Stimulated activated CD4-positive, alpha-beta T cell treated with anti-CD3 and anti-CD28 coated beads, Interleukin-1b, Interleukin-23, amount 100 ng/mL, for 24 hours (primary cell): ENCODE data around the gene SP3.

ENCODE experiments used
- DNase-seq, 4 experiments: peaks; one replicate each; pipeline ENCODE4 v3.0.0-alpha.2; 2020; ENCODE audit warnings: low read depth in 4 of 4, low spot score in 1 of 4

SP3 gene

DNA sequence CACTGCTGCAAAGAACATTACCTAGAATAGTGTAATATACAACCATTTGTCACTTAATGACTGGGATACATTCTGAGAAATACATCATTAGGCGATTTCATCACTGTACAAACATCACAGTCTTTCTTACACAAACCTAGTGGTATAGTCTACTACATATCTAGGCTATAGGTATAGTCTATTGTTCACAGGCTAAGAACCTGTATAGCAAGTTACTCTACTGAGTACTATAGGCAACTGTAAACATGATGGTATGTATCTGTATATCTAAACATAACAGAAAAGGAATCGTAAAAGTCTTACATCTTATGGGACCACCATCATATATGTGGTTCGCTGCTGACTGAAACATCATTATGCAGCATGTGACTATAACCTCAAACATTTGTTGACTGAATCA, 21.4 kb downstream of the SP3 start:
- no peak for DNase-seq

DNA sequence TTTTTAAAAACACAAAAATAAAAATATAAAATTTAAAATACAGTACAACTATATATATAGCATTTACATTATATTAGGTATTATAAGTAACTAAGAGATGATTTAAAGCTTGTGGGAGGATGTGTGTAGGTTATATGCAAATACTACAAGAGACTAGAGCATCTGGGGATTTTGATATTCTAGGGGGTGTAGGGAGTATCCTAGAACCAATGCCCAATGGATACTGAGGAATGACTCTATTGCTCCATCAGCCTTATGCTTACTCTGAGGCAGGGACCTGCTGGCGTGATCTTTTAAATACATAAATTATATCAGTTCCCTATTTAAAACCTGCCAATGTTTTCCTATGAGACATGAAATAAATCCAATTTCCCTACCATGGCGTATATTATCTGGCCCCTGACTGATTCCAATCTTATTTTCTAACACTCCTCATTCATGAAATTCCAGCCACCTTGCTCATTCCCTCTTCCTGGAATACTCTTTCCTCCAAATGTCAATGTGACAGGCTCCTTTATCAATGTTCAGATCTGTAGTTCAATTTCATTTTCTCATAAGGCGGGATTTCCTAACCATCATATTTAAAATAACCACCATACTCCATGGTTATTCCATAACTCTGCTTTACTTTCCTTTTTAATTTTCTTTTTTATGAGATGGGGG, 22.2 kb downstream of the SP3 start:
- DNase-seq = no peak

DNA sequence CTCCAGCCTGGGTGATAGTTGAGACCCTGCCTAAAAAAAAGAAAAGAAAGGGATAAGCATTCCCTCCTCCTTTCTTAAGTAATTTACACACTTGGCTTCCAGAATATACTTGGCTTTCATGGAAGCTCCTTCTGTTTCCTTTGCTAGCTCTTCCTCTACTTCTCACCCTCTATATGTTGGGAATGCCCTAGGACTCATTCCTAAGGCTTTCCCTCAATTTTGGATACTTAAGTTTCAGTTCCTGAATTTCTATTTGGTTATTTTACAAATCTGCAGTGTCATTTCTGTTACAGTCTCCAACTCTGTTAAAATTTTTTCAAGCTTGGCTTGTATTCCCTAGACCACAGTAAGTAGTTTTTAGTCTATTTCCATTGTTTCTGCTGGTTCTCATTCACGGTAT, 23.6 kb downstream of the SP3 start:
- no peak for DNase-seq

DNA sequence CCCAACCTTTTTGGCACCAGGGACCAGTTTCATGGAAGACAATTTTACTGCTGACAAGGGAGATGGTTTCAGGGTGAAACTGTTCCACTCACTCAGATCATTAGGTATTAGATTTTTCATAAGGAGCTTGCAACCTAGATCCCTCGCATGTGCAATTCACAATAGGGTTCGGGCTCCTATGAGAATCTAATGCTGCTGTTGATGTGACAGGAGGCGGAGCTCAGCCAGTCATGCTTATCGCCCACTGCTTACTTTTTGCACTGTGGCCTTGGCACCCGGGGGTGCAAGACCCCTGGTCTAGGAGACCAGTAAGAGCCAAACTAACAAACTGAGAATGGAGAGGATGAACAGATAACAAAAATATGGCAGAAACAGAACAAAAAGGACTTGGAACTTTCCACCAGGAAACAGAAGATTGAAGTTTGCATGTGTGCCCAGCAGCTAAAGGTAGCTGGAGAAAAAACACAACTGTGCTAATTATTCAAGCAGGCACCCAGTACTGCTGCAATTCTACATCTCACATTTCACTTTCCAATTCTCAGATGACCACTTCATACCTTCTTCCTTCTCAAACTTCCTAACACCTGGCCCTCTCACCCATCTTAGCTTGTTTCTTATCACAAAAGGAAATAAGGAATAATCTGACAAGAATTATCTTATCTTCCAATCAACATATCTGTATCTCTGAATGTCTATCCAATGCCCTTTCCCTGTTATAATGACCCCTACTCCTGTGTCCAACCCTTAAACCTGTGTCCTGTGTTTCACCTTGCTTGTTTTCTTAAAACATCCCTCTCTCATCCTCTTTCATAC, 24.8 kb downstream of the SP3 start:
- no peak for DNase-seq

DNA sequence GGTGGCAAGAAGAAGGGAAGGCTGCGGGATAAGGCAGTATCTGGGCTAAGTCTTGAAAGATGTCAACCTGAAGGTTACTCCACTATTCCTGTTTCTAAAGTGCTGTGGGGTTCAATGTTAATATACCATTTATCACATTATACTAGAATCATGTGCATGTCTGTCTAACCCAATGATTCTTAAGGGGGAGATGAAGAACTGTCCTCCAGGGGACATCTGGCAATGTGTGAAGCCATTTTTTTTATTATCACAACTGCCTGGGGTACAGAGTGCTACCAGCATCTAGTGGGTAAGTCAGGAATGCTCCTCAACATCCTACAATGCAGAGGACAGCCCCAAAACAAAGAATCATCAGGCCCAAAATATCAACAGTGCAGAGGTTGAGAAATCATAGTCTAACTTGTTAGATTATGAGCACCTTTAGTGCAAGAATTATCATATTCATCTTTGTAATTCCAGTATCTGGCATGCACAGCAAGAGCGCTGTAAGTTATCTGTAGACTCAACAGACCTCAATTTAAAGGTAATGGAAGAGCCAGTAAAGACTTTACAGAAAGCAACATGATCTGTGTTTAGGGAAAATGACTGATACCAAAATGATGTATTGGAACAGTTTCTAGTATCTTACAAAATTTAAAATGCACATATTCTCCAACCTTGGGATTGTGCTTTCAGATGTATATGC, 26.3 kb downstream of the SP3 start:
- DNase-seq = no peak

DNA sequence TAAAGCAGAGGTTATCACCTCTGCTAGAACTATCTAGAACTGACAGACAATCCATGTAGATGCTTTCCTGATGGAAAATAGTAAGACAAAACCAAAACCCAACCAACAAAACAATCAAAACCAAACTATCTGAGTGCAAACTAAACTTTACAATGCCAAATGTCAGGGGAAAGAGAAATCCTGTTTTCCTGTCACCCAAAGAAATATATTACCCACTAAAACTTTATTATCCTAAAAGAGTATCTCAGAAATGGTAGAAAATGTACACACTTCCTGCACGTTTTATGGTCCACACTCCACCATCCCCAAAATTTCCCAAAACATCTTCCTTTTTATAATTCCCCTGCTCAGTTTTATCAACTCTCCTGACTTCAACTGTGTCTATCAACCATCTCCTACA, 29.9 kb downstream of the SP3 start:
- DNase-seq = no peak

DNA sequence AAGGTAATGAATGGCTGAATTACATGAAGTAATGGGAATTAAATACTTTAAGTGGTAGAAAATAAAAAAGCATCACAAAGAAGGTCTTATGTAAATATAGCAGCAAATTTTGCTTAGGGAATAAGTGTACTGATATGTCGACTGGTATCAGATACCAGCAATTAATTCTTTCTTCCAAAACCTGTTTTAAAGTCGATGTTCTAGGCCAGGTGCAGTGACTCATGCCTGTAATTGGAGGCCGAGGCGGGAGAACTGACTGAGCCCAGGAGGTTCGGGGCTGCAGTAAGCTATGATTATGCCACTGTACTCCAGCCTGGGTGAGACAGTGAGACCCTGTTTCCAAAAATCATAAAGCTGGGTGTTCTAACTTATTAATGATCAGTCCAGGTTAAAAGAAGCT, 30.3 kb downstream of the SP3 start:
- no peak for DNase-seq

DNA sequence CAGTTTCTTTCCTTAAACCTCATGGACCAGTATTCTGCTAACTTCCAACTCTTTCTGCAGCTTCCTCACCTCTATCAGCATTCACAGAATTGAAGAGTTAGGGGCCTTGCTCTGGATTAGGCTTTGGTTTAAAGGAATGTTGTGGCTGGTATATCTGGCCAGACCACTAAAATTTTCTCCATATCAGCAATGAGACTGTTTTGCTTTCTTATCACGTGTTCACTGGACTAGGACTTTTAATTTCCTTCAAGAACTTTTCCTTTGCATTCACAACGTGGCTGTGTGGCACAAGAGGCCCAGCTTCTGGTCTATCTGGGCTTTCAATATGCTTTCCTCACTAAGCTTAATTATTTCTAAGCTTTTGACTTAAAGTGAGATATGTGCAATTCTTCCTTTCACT, 33.4 kb downstream of the SP3 start:
- no peak for DNase-seq

DNA sequence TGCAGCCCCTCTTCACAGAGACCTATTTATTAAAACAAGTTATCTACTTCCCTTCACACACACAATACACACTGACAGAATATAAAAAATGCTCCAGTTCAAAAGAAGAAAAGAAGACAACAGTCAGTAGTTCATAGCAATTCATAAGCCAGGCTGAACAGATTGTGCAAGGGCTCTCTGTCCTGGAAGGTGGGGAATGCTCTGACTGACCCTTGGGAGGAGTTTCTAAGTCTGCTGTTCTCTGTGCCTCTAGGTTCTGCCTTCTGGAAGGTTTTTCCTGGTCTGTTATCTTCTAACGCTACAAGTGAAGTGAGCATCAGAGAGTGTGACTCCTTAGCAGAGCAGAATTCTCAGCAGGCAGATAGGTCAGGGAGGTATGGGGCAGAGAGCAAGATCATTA, 35.7 kb downstream of the SP3 start:
- DNase-seq = no peak

DNA sequence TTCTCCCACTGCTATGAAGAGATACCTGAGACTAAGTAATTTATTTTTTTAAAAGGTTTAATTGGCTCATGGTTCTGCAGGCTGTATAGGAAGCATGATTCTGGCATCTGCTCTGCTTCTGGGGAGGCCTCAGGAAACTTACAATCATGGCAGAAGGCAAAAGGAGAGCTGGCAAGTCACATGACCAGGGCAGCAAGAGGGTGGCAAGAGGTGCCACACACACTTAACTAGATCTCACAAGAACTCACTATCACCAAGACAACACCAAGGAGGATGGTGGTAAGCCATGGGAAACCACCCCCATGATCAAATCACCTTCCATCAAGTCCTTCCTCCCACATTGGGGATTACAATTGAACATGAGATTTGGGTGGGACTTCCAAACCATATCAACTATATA, 38.3 kb downstream of the SP3 start:
- no peak for DNase-seq

DNA sequence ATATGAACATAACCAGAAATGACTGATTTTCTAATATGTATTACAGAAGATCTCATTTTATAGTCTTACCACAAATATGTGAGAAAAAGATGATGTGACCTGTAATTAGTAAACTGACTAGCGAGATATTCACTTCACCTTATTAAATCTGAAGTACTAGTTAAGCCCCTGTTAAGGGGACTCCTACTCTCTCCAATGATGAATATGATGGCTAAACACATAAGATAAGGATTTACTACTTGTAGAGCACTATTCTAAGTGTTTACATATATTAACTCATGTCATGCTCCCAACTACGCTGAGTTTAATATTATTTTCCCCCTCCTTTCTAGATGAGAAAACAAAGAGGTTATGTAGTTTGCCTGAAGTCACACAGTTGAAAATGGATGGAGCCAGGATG, 40.9 kb downstream of the SP3 start:
- no peak for DNase-seq

DNA sequence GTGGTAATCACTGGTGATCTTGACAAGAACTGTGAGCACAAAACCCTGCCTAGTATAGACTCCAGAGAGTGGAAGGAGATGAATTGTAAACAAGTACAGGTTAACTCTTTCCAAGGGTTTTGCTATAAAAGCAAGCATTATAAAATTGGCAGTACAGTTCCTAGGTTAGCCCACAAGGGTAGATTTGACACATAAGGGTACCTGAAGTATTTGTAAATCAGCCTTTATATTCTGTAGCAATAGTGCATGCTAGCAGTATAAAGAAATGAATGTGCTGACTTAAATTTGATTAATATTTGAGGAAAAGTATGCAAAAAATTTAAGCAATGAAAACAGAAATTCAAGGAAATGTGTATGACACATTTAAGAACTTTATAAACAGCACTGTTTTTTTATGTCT, 42.4 kb downstream of the SP3 start:
- DNase-seq = no peak

DNA sequence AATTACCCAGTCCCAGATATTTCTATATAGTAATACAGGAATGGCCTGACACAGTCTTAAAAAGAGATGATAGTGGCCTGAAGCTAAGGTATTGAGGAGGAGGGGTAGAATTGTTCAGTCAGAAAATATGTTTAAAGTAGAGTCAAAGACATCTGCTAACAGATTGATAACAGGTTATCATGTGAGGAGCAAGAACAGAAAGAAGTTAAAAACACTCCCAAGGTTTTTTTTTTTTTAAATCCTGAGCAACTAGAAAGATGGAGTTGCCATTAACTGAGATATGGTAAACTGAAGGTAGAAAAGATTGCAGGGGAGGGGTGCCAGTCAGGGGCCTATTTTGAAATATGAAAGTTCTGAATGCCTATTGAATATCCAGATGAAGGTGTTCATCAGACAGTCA, 43.1 kb downstream of the SP3 start:
- DNase-seq = no peak

DNA sequence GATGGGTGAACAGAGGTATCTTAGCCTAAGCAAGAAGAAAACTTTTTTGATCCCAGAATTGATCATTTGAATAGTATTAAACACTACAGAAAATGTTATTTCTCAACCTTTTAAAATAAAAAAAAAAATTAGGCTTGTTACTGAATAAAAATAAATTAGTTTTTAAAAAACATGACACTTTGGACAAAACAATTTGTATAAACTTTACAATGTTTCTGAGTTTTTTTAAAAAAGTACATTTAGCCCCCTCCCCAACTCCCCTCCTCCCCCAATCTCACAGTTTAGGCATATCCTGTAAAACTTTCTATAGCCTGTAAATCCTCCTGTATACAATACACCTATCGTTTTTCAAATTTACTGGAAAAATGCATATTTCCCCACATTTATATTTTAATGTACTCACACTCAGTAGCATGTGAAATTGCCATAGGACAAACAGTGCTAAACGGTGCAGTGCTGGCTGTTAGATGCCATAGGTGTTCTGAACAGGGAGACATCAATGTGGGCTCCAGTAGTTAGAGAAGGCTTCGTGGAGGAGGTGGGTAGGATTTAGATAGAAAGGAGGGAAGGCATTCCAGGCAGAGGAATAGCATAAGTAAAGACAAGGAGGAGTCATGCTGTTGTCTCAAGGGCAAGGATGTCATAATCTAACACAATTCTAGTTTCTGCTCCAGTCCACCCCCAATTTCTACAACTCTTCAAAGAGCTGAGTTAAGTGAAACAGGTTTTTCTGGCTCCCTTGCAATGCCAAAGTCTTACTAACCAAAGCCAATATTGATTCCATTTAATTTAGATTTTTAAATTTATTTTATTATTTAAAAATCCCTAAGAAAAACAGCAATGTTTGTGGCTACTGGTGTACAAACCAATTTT, 50.9 kb downstream of the SP3 start:
- no peak for DNase-seq

DNA sequence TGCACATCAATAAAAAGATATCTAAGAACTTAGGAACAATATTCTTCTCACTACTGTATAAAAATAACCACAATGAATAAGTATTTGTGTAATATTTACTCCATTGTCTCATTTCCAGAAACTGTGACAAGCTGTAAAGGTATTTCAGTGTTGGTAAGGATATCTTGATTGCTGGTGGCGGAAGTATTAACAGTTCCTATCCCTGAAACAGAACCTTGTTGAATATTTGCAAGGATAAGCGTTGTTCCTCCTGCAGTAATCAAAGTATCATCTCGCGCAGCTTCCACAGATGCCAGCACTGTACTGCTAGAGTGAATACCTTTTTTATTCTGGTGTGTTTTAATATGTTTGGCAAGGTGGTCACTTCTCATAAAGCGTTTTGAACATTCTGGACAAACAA, 55.3 kb downstream of the SP3 start:
- no peak for DNase-seq

DNA sequence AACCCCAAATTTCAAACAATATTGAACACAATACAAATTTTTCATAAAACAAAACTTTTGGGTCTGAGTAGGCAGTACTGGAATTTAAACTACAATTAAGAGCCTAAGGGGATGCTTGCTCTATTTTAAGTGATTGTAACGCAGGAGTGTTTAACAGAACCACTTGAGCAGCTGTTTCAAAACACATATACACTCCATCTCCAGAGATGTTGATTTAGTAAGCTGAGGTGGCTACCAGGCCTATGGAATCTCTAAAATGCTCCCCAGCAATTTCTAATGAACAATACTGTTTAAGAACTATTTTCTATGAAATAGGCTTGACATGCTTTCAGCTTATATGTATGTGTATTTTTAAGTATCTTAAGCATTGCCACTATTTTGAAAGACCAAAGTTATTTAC, 58.5 kb downstream of the SP3 start:
- no peak for DNase-seq

DNA sequence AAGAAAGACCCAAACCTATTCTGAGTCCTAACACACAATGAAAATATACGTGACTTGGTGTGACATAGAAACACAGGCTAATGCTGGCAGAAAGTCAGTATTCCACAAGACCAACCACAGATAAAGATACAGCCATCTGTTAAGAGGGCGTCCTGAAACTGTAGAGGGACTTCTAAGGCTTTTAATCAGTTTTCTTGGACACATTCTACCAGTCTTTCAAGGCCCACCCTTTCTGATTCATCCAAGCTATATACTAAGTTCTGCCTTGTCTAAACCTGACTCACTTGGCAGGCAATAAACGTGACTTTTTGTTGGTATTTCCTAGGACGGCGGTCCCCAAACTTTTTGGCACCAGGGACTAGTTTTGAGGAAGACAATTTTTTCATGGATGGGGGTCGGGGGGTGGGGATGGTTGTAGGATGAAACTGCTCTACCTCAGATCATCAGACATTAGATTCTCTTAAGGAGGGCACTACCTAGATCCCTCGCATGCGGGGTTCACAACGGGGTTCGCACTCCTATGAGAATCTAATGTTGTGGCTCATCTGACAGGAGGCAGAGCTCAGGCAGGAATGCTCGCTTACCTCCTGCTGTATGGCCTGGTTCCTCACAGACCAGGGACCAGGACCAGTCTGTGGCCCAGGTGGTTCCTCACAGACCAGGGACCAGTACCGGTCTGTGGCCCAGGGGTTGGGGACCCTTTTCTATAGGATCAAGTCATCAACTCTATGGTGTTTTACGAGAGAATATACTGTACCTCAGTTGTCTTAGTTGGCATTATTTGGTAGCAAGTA, 61.4 kb downstream of the SP3 start:
- no peak for DNase-seq

DNA sequence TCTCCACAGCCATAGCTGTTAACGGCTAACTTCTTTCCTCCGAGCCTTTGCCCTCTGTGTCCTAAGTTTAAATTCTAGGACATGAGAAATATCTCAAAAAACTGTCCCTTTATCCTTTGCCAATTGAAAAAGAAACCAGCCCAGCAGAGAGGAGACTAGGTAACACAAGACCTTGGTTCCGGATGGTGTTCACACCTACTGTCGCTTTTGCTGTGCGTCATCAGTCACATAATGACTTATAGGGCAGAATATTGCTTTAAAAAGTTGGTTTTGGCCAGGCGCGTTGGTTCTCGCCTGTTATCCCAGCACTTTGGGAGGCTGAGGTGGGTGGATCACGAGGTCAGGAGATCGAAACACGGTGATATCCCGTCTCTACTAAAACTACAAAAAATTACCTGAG, 66.2 kb downstream of the SP3 start:
- no peak for DNase-seq

DNA sequence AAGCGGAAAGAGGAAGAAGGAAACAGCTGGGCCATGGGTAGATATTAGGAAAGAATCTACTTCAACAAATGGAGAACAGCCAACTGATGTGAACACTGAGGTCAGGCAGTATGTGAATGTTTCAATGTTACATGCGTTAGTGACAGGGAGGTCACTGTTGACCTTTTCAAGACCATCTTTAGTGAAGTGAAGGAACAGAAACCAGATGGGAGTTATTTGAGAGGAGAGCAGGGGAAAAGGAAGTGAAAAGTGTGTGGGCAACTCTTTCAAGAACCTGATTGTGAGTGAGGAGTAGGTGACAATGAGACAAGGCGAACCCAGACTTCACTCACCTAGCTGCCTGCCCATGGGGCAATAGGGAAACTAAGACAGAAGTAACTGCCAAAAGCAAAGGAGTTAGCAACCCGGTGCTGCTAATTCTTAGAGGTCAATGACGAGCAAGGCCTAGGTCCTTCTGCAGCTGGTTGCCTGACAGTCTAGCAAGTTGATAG, 67.0 kb downstream of the SP3 start:
- no peak for DNase-seq

DNA sequence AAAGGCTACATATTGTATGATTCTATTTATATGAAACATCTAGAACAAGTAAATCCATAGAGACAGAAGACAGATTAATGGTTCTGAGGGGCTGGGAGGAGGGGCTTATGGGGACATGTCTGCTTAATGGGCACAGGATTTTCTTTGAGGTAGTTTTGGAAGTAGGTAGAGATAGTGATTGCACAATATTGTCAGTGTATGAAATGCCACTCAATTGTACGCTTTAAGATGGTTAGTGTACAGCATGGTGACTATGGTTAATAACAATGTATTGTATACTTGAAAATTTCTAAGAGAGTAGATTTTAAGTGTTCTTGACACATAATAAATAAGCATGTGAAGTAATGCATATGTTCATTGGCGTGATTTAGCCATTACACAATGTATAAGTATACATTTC, 68.4 kb downstream of the SP3 start:
- no peak for DNase-seq

DNA sequence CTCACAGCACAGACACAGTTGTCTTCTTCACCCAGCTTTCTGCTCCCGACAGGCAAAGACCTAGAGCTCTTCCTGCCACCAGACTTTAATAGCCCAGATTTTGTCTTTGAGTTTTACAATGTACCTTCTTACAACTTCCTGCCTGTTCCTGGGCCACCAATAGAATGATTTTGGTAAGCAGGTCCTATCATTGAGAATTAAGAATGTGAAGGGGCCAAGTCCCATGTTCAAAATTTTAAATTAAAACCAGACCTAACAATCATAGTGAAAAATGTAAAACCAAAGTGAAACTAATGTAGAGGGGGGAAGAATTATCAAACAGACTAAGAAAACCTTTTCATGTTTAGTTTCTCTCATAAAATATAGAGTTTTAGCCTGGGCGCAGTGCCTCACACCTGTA, 72.8 kb downstream of the SP3 start:
- no peak for DNase-seq
